UCSD-AML1 (cell line): Measurements from ENCODE around the gene CHCHD6.

ENCODE experiments used
- DNase-seq: peaks from one replicate; lab custom pipeline; 2025; ENCODE audit not compliant: unreplicated experiment; lab: John Stamatoyannopoulos, UW

The CHCHD6 gene

GRCh38 chr3:126917232-126917804 lies 213.3 kb downstream of the CHCHD6 start:
- DNase-seq = no peak

GRCh38 chr3:126918355-126918821 lies 214.3 kb downstream of the CHCHD6 start:
- no peak for DNase-seq

- no peak for DNase-seq
These were observed 217.2 kb downstream of the CHCHD6 start for GRCh38 chr3:126921085-126921824.

GRCh38 chr3:126922466-126922865 lies 218.4 kb downstream of the CHCHD6 start:
- no peak for DNase-seq

- no peak for DNase-seq
These were observed 219.4 kb downstream of the CHCHD6 start for GRCh38 chr3:126923423-126923822.

- no peak for DNase-seq
These were observed 219.9 kb downstream of the CHCHD6 start for GRCh38 chr3:126923895-126924294.

- DNase-seq = no peak
These were observed 220.4 kb downstream of the CHCHD6 start for GRCh38 chr3:126924458-126924857.

GRCh38 chr3:126925411-126926171 lies 221.6 kb downstream of the CHCHD6 start:
- no peak for DNase-seq

GRCh38 chr3:126926684-126927400 lies 222.8 kb downstream of the CHCHD6 start:
- no peak for DNase-seq

GRCh38 chr3:126927401-126927750 lies 223.3 kb downstream of the CHCHD6 start:
- DNase-seq = no peak

GRCh38 chr3:126927846-126928245 lies 223.8 kb downstream of the CHCHD6 start:
- no peak for DNase-seq

GRCh38 chr3:126928921-126929474 lies 225.0 kb downstream of the CHCHD6 start:
- no peak for DNase-seq

- DNase-seq = no peak
These were observed 227.0 kb downstream of the CHCHD6 start for GRCh38 chr3:126930936-126931600.

GRCh38 chr3:126931806-126932187 lies 227.8 kb downstream of the CHCHD6 start:
- DNase-seq = no peak

GRCh38 chr3:126932188-126932931 lies 228.3 kb downstream of the CHCHD6 start:
- DNase-seq = no peak

GRCh38 chr3:126934031-126934531 lies 230.0 kb downstream of the CHCHD6 start:
- DNase-seq = no peak

GRCh38 chr3:126934991-126935390 lies 231.0 kb downstream of the CHCHD6 start:
- no peak for DNase-seq

- no peak for DNase-seq
These were observed 231.9 kb downstream of the CHCHD6 start for GRCh38 chr3:126935756-126936509.

GRCh38 chr3:126936853-126937425 lies 232.9 kb downstream of the CHCHD6 start:
- DNase-seq = no peak
